GM12864 (cell line): ENCODE measurements around the gene PIP4P1.

Experiments
- DNase-seq: peaks from one replicate; pipeline ENCODE4 v3.0.0-alpha.2; 2011; ENCODE audit warnings: low read depth
- H3K4me3 ChIP-seq: 2 replicates; pipeline ENCODE4 v1.5.1; 2011; ENCODE audit warnings: mild to moderate bottlenecking, low read depth, low read length, control low read depth
- TF ChIP-seq, protein P1 (sequence below): IDR thresholded peaks from 2 replicates; pipeline ENCODE4 v1.5.1; 2011; ENCODE audit warnings: low read depth, mild to moderate bottlenecking, moderate library complexity, low read length, control low read depth, inconsistent platforms; ENCODE audit errors: missing control alignments

The PIP4P1 gene

DNA sequence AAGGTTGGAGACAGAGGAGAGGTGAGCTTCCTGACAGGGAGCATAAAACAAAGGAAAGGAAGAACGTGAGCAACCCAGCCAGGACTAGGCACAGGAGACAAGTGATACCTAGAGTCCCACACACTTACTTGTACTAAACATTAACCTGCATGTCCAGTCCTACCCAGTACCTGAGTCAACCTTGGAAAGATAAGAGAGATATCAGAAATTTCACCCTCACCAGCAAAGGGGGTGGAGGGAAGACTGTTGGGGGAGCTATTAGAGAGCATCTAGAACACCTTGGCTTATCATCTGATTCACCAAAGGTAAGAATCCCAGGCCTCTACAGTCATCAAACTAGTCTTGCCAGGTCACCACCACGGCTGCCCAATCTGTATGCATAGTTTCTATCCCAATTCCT is 36.4 kb downstream of the PIP4P1 start:
- DNase-seq: no peak
- TF ChIP-seq, protein P1, sequence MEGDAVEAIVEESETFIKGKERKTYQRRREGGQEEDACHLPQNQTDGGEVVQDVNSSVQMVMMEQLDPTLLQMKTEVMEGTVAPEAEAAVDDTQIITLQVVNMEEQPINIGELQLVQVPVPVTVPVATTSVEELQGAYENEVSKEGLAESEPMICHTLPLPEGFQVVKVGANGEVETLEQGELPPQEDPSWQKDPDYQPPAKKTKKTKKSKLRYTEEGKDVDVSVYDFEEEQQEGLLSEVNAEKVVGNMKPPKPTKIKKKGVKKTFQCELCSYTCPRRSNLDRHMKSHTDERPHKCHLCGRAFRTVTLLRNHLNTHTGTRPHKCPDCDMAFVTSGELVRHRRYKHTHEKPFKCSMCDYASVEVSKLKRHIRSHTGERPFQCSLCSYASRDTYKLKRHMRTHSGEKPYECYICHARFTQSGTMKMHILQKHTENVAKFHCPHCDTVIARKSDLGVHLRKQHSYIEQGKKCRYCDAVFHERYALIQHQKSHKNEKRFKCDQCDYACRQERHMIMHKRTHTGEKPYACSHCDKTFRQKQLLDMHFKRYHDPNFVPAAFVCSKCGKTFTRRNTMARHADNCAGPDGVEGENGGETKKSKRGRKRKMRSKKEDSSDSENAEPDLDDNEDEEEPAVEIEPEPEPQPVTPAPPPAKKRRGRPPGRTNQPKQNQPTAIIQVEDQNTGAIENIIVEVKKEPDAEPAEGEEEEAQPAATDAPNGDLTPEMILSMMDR: no peak
- no peak overlapping the region for H3K4me3 ChIP-seq

DNA sequence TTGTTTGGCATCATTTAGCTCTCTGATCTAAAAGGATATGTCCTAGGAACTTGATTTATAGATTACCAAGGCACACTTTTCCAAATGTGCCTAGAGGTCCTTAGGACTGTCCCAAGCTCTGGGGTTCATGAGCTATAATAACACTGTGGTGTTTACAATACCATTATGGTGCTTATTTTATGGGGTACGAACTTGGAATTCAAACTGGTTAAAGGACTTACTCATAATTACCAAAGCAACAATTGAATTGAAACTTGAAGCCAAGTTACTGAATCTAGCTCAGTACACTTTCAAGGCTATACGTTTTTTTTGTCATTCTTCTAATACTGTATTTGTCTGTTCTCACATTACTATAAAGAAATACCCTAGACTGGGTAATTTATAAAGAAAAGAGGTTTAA is 38.3 kb downstream of the PIP4P1 start:
- no peak for DNase-seq
- no peak overlapping the region for H3K4me3 ChIP-seq
- TF ChIP-seq, protein P1: no peak

DNA sequence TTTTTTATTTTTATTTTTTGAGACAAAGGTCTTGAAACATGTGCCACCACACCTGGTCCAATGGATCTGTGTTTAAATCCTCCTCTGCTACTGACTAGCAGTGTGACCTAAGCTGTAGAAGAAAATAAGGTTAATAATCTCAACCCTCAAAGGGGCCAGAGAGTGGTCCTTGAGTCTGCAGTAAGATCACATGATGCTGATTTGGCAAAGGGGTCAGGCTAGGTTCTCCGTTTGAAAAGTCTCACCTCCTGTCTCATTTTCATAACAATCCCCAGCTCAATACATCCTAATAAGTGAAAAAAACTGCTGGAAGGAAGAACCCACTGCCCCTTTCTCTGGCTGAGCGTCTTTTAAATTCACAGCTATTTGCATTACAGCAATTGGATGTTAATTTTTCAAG is 40.0 kb downstream of the PIP4P1 start:
- H3K4me3 ChIP-seq: no peak overlapping the region
- DNase-seq: no peak
- TF ChIP-seq, protein P1: no peak

DNA sequence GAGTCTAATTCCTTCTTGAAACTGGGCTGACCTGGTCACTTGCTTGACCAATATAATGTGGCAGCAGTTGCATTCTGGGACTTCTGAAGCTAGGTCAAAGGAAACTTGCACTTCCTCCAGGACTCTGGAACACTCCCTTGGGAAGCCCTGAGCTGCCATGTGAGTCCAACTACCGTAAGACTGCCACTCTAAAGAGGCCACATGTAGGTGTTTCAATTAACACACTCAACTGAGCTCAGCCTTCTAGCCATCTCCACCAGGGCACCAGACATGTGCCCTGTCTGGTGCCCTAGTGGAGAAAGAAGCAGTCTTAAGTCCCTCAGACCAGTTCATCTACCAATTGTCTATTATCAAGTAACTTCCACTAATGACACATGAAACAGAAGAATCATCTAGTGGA is 41.8 kb downstream of the PIP4P1 start:
- H3K4me3 ChIP-seq: no peak overlapping the region
- TF ChIP-seq, protein P1: no peak
- DNase-seq: no peak

DNA sequence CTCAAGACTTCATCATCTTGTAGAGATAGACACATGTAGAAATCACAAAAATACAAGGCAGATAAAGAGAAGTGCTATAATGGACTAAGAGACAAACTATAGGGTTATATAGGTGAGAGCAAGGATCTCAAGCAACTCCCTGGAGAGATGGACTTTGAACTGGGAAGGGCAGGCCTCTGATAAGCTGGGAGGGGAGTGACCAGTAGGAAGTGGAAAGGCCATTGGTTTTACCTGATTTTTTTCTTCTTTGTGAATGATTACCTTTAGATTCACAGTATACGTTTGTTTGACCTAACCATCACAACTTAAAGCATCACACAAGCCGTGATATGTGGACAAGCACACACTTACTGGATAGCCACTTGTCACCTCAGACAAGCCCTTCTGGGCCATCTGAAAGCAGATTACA is 42.7 kb downstream of the PIP4P1 start:
- H3K4me3 ChIP-seq: no peak overlapping the region
- DNase-seq: no peak
- TF ChIP-seq, protein P1: no peak

DNA sequence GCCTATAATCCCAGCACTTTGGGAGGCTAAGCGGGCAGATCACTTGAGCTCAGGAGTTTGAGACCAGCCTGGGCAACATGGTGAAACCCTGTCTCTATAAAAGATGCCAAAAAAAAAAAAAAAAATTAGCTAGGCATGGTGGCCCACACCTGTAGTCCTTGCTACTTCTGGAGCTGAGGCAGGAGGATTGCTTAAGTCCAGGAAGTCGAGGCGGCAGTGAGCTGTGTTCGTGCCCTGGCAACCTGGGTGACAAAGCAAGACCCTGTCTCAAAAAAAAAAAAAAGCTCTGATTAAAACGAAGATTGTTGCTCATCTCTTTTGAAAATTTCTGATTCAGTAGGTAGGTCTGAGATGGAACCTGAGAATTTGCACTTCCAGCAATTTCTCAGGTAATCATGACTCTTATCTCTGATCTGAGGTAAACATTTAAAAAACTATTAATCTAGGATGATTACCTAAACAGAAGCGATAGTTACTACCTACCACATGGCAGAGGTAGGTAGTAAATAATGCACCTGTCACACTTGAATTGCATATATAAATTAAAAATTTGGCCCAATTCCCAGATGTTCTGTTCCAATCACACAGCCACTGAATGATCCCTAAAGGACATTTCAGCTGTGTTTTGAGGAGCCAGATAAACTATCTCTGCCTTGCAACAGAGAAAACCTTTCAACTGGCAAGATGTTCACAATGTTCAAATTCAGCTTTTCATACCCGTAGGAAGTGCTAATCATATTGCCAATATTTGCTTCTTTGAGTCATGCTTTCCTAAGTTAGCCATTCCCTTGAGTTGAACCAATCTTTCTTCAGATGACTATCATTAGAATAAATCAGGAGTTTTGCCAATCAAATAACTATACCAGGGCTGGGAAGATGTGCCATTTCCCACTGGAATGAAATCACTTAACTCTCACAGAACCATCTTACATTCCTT is 43.7 kb downstream of the PIP4P1 start:
- DNase-seq: no peak
- TF ChIP-seq, protein P1: no peak
- H3K4me3 ChIP-seq: no peak overlapping the region

DNA sequence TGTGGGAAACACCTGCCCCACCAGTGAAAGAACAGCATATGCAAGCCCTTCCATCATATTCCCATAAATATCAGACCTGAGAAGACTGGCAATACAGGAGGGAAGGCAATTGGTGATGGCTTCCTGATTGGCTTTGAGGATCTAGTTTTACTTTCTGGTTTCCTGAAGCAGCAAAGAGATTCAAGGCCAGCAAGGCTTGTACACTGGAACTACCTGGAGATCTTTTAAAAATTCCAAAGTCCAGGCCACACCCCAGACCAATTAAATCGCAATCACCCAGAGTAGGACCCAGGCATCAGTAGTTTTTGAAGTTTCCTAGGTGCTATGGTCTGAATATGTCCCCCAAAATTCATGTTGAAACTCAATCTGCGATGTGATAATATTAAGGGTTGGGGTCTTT is 45.0 kb downstream of the PIP4P1 start:
- DNase-seq: no peak
- TF ChIP-seq, protein P1: no peak
- no peak overlapping the region for H3K4me3 ChIP-seq
